ENCODE results near the gene PRR23E. TPM values are rescaled to one million over a fixed set of nuclear protein-coding genes. Genes with fewer than 3 reads are reported as not detected.

Gene PRR23E
- total RNA-seq, 3 donors from 2014 or later = not detected

DNA sequence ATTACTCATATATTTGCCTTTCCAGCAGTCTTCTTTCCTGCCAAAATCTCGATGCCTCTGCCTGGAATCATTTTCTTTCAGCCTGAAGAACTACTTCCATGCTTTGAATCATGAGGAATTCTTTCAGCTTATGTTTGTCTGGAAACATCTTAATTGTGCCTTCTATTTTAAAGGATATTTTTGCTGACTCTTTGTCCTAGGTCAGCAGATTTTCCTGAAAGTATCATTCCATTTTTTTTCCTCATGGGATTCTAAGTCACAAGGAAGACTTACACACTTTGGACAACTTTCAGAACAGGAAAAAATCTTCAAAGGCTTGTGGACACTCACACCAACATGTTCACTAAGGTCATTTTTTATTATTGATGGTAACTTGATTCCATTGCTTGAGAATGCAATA is 10.1 kb downstream of the PRR23E start:
- Histone ChIP-seq H3K4me1 (ENCODE audit: low read depth) (no peaks in the 10 kb centered on the region), H3K9me3 (no peaks in the 10 kb centered on the region), H3K4me3 (no peak overlapping the region), H3K36me3 (ENCODE audit: low read depth) (no peaks in the 10 kb centered on the region)
- intact Hi-C loops (cut with DNase I, micrococcal nuclease) = no loop called here
- DNase-seq = no peak
- no peak for ATAC-seq
- TF ChIP-seq, protein P1, sequence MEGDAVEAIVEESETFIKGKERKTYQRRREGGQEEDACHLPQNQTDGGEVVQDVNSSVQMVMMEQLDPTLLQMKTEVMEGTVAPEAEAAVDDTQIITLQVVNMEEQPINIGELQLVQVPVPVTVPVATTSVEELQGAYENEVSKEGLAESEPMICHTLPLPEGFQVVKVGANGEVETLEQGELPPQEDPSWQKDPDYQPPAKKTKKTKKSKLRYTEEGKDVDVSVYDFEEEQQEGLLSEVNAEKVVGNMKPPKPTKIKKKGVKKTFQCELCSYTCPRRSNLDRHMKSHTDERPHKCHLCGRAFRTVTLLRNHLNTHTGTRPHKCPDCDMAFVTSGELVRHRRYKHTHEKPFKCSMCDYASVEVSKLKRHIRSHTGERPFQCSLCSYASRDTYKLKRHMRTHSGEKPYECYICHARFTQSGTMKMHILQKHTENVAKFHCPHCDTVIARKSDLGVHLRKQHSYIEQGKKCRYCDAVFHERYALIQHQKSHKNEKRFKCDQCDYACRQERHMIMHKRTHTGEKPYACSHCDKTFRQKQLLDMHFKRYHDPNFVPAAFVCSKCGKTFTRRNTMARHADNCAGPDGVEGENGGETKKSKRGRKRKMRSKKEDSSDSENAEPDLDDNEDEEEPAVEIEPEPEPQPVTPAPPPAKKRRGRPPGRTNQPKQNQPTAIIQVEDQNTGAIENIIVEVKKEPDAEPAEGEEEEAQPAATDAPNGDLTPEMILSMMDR (IDR thresholded peaks at IDR 0.05) = no peak

DNA sequence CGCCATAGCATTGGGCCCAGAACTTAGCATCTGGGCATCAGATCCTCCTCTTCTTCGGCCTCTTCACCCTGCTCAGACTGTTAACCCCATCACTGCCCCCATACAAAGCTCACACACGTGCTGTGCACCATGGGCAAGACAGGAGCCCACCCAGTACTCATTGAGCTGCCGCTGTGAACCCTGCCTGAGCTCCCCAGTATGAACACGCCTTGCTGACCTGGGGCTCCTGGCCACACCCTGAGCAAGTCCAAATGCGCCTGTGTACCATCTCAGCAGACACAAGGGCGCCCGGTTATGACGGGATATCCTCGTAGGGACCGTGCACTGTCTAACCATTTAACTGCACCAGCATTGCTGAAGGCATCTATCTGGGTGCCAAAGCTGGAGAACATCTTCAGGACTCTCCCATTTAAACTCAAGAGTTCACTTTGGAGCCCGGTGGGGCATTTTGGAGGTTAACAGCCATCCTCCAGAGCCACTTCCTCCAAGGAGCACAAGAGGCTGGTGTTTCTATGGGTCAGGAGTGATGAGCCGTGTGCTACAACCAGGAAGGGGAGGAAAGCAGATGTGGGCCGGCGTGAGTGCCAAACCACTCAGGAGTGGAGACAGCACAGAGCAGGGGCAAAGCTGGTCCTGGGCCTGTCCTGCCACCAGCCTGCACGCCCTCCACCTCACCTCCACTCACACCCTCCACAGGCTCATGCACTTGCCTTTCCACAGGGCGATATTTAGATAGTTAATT is 12.1 kb downstream of the PRR23E start:
- no peaks in the 10 kb centered on the region for H3K36me3 ChIP-seq (ENCODE audit: low read depth)
- no peak for DNase-seq
- intact Hi-C loops (cut with DNase I, micrococcal nuclease) = no loop called here

DNA sequence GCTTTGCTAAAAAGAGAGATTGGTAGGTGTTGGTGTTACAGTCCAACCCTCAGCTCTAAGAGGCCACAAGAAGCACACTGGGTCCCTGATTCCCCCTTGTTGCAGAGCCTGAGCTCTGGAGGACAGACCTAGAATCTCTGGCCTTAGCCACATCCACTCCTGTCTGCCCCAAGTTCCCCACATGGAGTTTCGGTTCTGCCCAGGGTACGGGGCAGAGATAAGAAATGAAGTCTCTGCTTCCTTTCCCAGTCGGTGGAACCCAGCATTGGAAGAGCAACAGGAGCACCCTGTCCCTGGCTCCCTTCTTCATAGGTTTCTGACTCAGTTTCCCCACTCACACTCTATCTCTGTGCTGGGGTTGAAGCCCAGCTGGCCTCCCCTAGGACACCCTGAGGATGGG is 13.2 kb downstream of the PRR23E start:
- ATAC-seq = no peak
- intact Hi-C loops (cut with DNase I, micrococcal nuclease) = no loop called here

More for the DNA sequence above, 12.1 kb downstream of the PRR23E start:
- no peak overlapping the region for H3K4me3 ChIP-seq
- no peaks in the 10 kb centered on the region for H3K9me3 ChIP-seq
- no peak for ATAC-seq
- TF ChIP-seq, protein P1 (IDR thresholded peaks at IDR 0.05) = no peak
- H3K4me1 ChIP-seq (ENCODE audit: low read depth) = no peaks in the 10 kb centered on the region

DNA sequence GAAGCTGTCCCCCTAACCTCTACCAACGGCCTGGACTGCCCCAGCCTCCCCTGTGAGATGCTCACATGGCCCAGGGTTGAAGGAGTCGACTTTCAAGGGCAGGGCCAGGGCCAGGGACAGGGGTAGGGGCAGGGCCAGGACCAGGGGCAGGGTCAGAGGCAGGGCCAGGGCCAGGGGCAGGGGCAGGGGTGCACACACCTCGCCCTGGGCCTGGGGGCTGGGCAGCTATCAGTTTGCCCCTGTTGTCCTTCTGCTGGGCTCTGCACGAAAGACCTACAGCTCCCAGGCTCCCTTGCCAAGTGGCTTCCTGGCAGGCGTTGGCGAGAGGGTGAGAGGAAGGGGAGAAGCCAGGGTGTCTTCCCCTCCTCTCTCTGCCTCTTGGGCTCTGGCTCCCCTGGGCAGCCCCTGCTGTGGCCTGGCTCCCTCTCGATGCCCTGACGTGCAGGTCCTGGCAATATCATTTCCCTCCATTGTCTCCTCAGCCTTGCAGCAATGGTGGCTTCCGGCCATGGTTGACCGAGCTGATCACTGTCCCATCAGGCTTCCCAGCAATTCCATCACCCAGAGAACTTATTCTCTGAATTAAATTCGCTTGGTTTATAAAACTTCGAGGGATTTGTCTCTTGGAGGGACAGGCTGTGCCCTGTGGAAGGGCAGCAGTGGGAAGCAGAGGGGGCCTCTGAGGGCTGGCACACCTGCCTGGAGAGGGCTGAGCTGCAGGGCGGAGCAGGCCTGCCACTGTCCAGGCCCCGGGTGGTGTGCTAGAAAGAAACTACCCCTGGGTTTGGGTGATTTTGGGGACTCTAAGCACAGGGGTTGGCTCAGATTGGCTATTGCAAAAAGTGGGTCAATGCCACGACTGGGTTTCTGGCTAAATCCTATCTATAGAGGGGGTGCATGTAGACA is 13.9 kb downstream of the PRR23E start:
- no peaks in the 10 kb centered on the region for H3K4me1 ChIP-seq (ENCODE audit: low read depth)
- DNase-seq = no peak
- no peaks in the 10 kb centered on the region for H3K9me3 ChIP-seq
- intact Hi-C loops (cut with DNase I, micrococcal nuclease) = no loop called here
- no peak for ATAC-seq
- TF ChIP-seq, protein P1 (IDR thresholded peaks at IDR 0.05) = no peak
- no peak overlapping the region for H3K4me3 ChIP-seq
- no peaks in the 10 kb centered on the region for H3K36me3 ChIP-seq (ENCODE audit: low read depth)

More for the DNA sequence above, 13.2 kb downstream of the PRR23E start:
- H3K36me3 ChIP-seq (ENCODE audit: low read depth) = no peaks in the 10 kb centered on the region
- H3K4me3 ChIP-seq = no peak overlapping the region
- H3K9me3 ChIP-seq = no peaks in the 10 kb centered on the region
- TF ChIP-seq, protein P1 (IDR thresholded peaks at IDR 0.05) = no peak
- no peak for DNase-seq
- no peaks in the 10 kb centered on the region for H3K4me1 ChIP-seq (ENCODE audit: low read depth)

DNA sequence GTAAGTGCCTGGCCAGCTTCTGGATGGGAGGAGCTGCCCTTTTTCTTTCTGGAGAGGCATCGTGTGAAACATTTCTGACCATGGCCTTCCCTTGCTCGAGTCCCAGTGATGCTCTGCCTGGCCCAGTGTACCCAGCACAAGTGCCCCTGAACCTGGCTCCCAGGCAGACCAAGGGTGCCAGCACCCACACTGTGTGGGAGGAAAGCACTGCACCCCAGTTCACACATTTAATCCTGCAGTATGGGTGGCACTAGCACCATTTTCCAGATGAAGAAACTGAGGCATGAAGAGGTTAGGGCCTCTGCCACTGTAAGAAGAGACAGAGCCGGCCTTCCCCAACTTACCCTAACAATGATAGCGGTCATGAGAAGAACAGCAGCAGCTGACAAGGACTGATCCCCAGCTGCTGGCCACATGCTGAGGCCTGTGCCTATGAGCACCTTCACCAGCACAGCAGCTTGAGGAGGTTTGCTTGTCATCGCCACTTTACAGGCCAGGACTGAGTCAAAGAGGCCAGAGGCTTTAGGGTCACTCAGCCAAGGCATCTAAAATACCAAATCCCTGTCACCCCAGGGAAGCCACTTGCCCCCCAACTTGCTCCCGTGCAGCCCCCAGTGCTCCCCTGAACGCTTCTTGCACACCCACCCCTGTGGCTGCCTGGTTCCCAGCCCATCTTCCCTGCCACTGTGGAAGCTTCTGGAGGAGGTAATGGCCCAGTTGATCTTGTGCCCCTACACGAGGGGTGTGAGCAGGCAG is 15.0 kb downstream of the PRR23E start:
- TF ChIP-seq, protein P1 (IDR thresholded peaks at IDR 0.05) = no peak
- ATAC-seq (no peak), DNase-seq (no peak)
- no peaks in the 10 kb centered on the region for H3K9me3 ChIP-seq
- H3K4me3 ChIP-seq = no peak overlapping the region
- intact Hi-C loops (cut with DNase I, micrococcal nuclease) = no loop called here
- no peaks in the 10 kb centered on the region for H3K36me3 ChIP-seq (ENCODE audit: low read depth)
- no peaks in the 10 kb centered on the region for H3K4me1 ChIP-seq (ENCODE audit: low read depth)
